CD4-positive, alpha-beta memory T cell (primary cell): ENCODE data around the gene CELF1. TPM values are rescaled to one million over a fixed set of nuclear protein-coding genes. Genes with fewer than 3 reads are reported as not detected.
A peak's percentile ranks its signal among the peaks of the same experiment; 100 is the strongest.
"Not testable (repeated sequence)": the region's sequence is repeated elsewhere in the genome, so short reads cannot be mapped to it uniquely, and the experiment has no call there.

Source experiments
- CTCF ChIA-PET: fragments of 350-600 bp; sonication (Branson Sonifier 250); formaldehyde crosslinking; loops from one replicate; lab custom pipeline; 2021; ENCODE audit warnings: inconsistent platforms; ENCODE audit not compliant: partially characterized antibody; lab: Charles Lee
- POLR2A ChIA-PET: fragments of 350-600 bp; sonication (Branson Sonifier 250); formaldehyde crosslinking; loops from one replicate; lab custom pipeline; 2021; ENCODE audit not compliant: partially characterized antibody; lab: Charles Lee
- DNase-seq, 5 donors: peaks; one replicate each; pipeline versions ENCODE4 v3.0.0 to v3.0.0-alpha.2; 2020 to 2022; ENCODE audit warnings: mixed read lengths in 1 of 5
- H3K27ac ChIP-seq: one replicate; pipeline ENCODE4 v1.7.0; 2013; ENCODE audit warnings: low read depth, low read length
- H3K27me3 ChIP-seq: 2 replicates; pipeline ENCODE4 v1.7.0; 2013; ENCODE audit warnings: mild to moderate bottlenecking, low read length, moderate library complexity; ENCODE audit not compliant: insufficient read depth
- H3K36me3 ChIP-seq: 2 replicates; pipeline ENCODE4 v1.7.0; 2013; ENCODE audit warnings: mild to moderate bottlenecking, low read length, moderate library complexity; ENCODE audit not compliant: insufficient read depth
- H3K4me1 ChIP-seq: 2 replicates; pipeline ENCODE4 v1.7.0; 2013; ENCODE audit warnings: mild to moderate bottlenecking, low read length, moderate library complexity; ENCODE audit not compliant: insufficient read depth
- H3K4me3 ChIP-seq, 2 donors: one replicate each; pipeline ENCODE4 v1.7.0; 2013; ENCODE audit warnings: low read length in 2 of 2, mild to moderate bottlenecking in 1 of 2
- H3K9me3 ChIP-seq, 2 donors: one replicate each; pipeline ENCODE4 v1.7.0; 2013; ENCODE audit warnings: low read length in 2 of 2, control low read depth in 1 of 2; ENCODE audit not compliant: control insufficient read depth in 1 of 2
- H3K27ac Mint-ChIP-seq, 7 donors: one replicate each; pipeline ENCODE4 v1.8.0; 2020 to 2021; ENCODE audit warnings: mixed read lengths in 7 of 7, mild to moderate bottlenecking in 6 of 7, inconsistent platforms in 3 of 7, moderate library complexity in 3 of 7
- H3K27me3 Mint-ChIP-seq, 2 donors: one replicate each; pipeline ENCODE4 v1.8.0; 2020 to 2021; ENCODE audit warnings: mixed read lengths in 2 of 2
- H3K36me3 Mint-ChIP-seq, 2 donors: one replicate each; pipeline ENCODE4 v1.8.0; 2020 to 2021; ENCODE audit warnings: mixed read lengths in 2 of 2, inconsistent platforms in 1 of 2, mild to moderate bottlenecking in 1 of 2
- H3K4me1 Mint-ChIP-seq, 4 donors: one replicate each; pipeline ENCODE4 v1.8.0; 2020 to 2021; ENCODE audit warnings: mixed read lengths in 4 of 4, mild to moderate bottlenecking in 1 of 4
- H3K4me3 Mint-ChIP-seq, 8 donors: one replicate each; pipeline ENCODE4 v1.8.0; 2020 to 2021; ENCODE audit warnings: mixed read lengths in 8 of 8, mild to moderate bottlenecking in 7 of 8, moderate library complexity in 6 of 8, inconsistent platforms in 3 of 8
- H3K9me3 Mint-ChIP-seq, 8 donors: one replicate each; pipeline ENCODE4 v1.8.0; 2020 to 2021; ENCODE audit warnings: mixed read lengths in 8 of 8, mild to moderate bottlenecking in 5 of 8, inconsistent platforms in 3 of 8, moderate library complexity in 1 of 8
- intact Hi-C: fragments of 100-400 bp; cut with micrococcal nuclease; formaldehyde crosslinking; loops from one replicate; pipeline ENCODE4 v1.15.1; 2023
- polyA plus RNA-seq, 2 donors: library from polyadenylated mRNA; unstranded; fragments of 300-500 nt; fragmentation: Illumina TruSeq; gene quantifications; one replicate each; pipeline ENCODE4 v1.2.3, GENCODE V29; 2021
- total RNA-seq, 2 experiments: library from RNA; stranded (reverse); gene quantifications; one replicate each; pipeline ENCODE4 v1.2.3, GENCODE V29; 2021

Gene CELF1
- total and polyA plus RNA-seq, 4 experiments from 2014 or later: 45.6 to 149 (median 110) TPM

DNA sequence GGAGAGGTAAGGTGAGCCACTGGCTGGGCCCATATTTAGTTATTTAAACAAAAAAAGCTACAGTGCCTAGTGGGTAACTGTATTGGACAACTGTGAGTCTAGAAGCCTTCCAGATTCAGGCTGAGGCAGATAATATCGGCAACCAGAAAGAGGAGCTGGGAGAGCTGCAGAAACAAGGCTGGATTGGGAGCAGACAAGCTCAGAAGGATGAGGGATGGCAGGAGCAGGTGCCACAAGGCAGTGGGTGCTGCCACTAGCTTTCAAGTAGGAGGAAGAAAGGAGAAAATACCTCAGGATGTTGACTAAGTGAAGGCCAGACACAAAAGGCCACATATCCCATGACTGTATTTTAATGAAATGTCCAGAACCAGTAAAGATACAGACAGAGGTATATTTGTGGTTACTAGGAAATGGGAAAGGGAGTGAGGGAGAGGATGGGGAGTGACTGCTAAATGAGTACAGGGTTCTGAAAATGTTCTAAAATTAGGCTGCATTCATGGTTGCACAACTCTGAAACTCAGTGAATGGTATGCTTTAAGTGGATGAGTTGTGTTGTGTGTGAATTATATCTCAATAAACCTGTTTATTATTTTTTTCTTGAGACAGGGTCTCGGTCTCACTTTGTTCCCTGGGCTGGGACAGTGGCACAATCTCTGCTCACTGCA lies 92.2 kb downstream of the CELF1 start:
- H3K27ac Mint-ChIP-seq: peak overlapping the region in 4 of 7 donors; percentile 15 to 54 (median 40)
- no peaks in the 10 kb centered on the region for H3K27me3 Mint-ChIP-seq
- POLR2A ChIA-PET: no interaction called here
- intact Hi-C loops: no loop called here
- no peaks in the 10 kb centered on the region for H3K27me3 ChIP-seq
- no peaks in the 10 kb centered on the region for H3K4me1 ChIP-seq
- no peak overlapping the region for H3K4me3 Mint-ChIP-seq
- no peak overlapping the region for H3K27ac ChIP-seq
- no peak for DNase-seq
- H3K4me1 Mint-ChIP-seq: peaks cover 0 to 5% (median 2%) of the 10 kb centered on the region in 4 donors
- CTCF ChIA-PET: no interaction called here
- H3K4me3 ChIP-seq: no peak overlapping the region
- no peaks in the 10 kb centered on the region for H3K9me3 ChIP-seq
- H3K9me3 Mint-ChIP-seq: no peaks in the 10 kb centered on the region
- peaks cover 16% of the 10 kb centered on the region for H3K36me3 ChIP-seq
- H3K36me3 Mint-ChIP-seq: peaks cover 6 to 26% of the 10 kb centered on the region in 2 donors

GRCh38 chr11:47454258-47454671 lies 98.7 kb downstream of the CELF1 start:
- H3K36me3 Mint-ChIP-seq, H3K9me3 Mint-ChIP-seq, H3K9me3 ChIP-seq, H3K4me3 ChIP-seq, H3K4me1 Mint-ChIP-seq, H3K27me3 Mint-ChIP-seq, H3K27me3 ChIP-seq, H3K27ac ChIP-seq, H3K36me3 ChIP-seq, POLR2A ChIA-PET, H3K4me1 ChIP-seq: not testable (repeated sequence)
- CTCF ChIA-PET: interaction anchor here (0.6 to 2.9 kb wide), 31 partner anchors 8 to 341 kb away, joined by 3 to 29 read pairs (median 3); no protein-coding TSS in a partner anchor
- Mint-ChIP-seq H3K4me3 (peak overlapping the region in 2 of 8 donors; percentile 39 to 44), H3K27ac (peak overlapping the region in 3 of 7 donors; percentile 27 to 79 (median 28))
- peak; percentile 63 to 72 (median 68) for DNase-seq
- intact Hi-C loops: loop anchor here (1.0 to 10.0 kb wide), 5 partner anchors 46 to 565 kb away; partner anchors contain the start of gene SLC39A13

GRCh38 chr11:47453365-47453764 lies 99.6 kb downstream of the CELF1 start:
- Mint-ChIP-seq H3K4me1 (peaks cover 0 to 9% (median 5%) of the 10 kb centered on the region in 4 donors), H3K27ac (peak overlapping the region in 1 of 7 donors; percentile 12), H3K27me3 (no peaks in the 10 kb centered on the region), H3K9me3 (peaks cover 0 to 3% (median 0%) of the 10 kb centered on the region in 8 donors), H3K36me3 (no peaks in the 10 kb centered on the region), H3K4me3 (no peak overlapping the region)
- intact Hi-C loops: loop anchor here (10.0 kb wide), 1 partner anchor 129 kb away; no protein-coding TSS in a partner anchor
- H3K9me3 ChIP-seq: no peaks in the 10 kb centered on the region
- POLR2A ChIA-PET: no interaction called here
- CTCF ChIA-PET: interaction anchor here (1.1 to 2.9 kb wide), 8 partner anchors 9 to 219 kb away, joined by 3 to 29 read pairs (median 8); no protein-coding TSS in a partner anchor
- no peak overlapping the region for H3K4me3 ChIP-seq
- H3K4me1 ChIP-seq: peaks cover 10% of the 10 kb centered on the region
- no peaks in the 10 kb centered on the region for H3K36me3 ChIP-seq
- no peak overlapping the region for H3K27ac ChIP-seq
- H3K27me3 ChIP-seq: no peaks in the 10 kb centered on the region
- DNase-seq: no peak

DNA sequence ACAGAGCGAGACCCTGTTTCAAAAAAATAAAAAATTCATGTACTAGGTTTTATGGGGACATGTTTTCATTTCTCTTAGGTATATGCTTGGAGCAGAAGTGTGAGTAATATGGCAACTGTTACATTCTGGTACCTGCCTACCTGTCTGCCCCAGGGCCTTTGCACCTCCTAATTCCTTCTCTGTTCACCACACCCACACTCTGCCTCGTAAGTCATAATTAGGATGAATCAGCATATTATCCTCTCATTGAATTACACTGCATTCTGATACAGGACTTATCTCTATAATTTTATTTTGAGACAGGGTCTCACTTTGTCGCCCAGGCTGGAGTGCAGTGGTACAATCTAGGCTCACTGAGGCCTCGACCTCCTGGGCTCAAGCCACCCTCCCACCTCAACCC lies 100.9 kb downstream of the CELF1 start:
- H3K4me3 Mint-ChIP-seq: no peak overlapping the region
- ChIA-PET POLR2A (no interaction called here), CTCF (interaction anchor here (1.6 kb wide), 1 partner anchor 78 kb away, joined by 4 read pairs; no protein-coding TSS in a partner anchor)
- Histone ChIP-seq H3K36me3 (no peaks in the 10 kb centered on the region), H3K4me1 (peaks cover 10% of the 10 kb centered on the region), H3K9me3 (no peaks in the 10 kb centered on the region), H3K27me3 (no peaks in the 10 kb centered on the region), H3K27ac (no peak overlapping the region), H3K4me3 (no peak overlapping the region)
- H3K27ac Mint-ChIP-seq: no peak overlapping the region
- no peaks in the 10 kb centered on the region for H3K27me3 Mint-ChIP-seq
- intact Hi-C loops: loop anchor here (10.0 kb wide), 1 partner anchor 127 kb away; no protein-coding TSS in a partner anchor
- no peaks in the 10 kb centered on the region for H3K36me3 Mint-ChIP-seq
- H3K9me3 Mint-ChIP-seq: peaks cover 0 to 3% (median 0%) of the 10 kb centered on the region in 8 donors
- peaks cover 0 to 9% (median 5%) of the 10 kb centered on the region in 4 donors for H3K4me1 Mint-ChIP-seq
- no peak for DNase-seq

- Mint-ChIP-seq H3K36me3 (no peaks in the 10 kb centered on the region), H3K27ac (no peak overlapping the region), H3K27me3 (no peaks in the 10 kb centered on the region), H3K9me3 (peaks cover 0 to 3% (median 0%) of the 10 kb centered on the region in 8 donors), H3K4me1 (peaks cover 0 to 9% (median 5%) of the 10 kb centered on the region in 4 donors), H3K4me3 (no peak overlapping the region)
- intact Hi-C loops: loop anchor here (10.0 kb wide), 1 partner anchor 127 kb away; no protein-coding TSS in a partner anchor
- Histone ChIP-seq H3K9me3 (no peaks in the 10 kb centered on the region), H3K27ac (no peak overlapping the region), H3K4me3 (no peak overlapping the region), H3K4me1 (peaks cover 10% of the 10 kb centered on the region), H3K27me3 (no peaks in the 10 kb centered on the region), H3K36me3 (no peaks in the 10 kb centered on the region)
- ChIA-PET POLR2A (no interaction called here), CTCF (interaction anchor here (1.6 kb wide), 1 partner anchor 78 kb away, joined by 4 read pairs; no protein-coding TSS in a partner anchor)
- DNase-seq: no peak
Measured at GRCh38 chr11:47451436-47451835, 101.5 kb downstream of the CELF1 start.

GRCh38 chr11:47449541-47449940 lies 103.4 kb downstream of the CELF1 start:
- H3K36me3 ChIP-seq: no peaks in the 10 kb centered on the region
- Mint-ChIP-seq H3K36me3 (no peaks in the 10 kb centered on the region), H3K4me3 (no peak overlapping the region), H3K4me1 (peaks cover 0 to 6% (median 5%) of the 10 kb centered on the region in 4 donors), H3K27me3 (no peaks in the 10 kb centered on the region), H3K9me3 (peaks cover 0 to 3% (median 0%) of the 10 kb centered on the region in 8 donors), H3K27ac (no peak overlapping the region)
- no peaks in the 10 kb centered on the region for H3K9me3 ChIP-seq
- no peaks in the 10 kb centered on the region for H3K27me3 ChIP-seq
- intact Hi-C loops: no loop called here
- no peak for DNase-seq
- H3K4me3 ChIP-seq: no peak overlapping the region
- ChIA-PET CTCF (no interaction called here), POLR2A (no interaction called here)
- H3K4me1 ChIP-seq: peaks cover 6% of the 10 kb centered on the region
- H3K27ac ChIP-seq: no peak overlapping the region

- H3K36me3 Mint-ChIP-seq: no peaks in the 10 kb centered on the region
- no peaks in the 10 kb centered on the region for H3K27me3 Mint-ChIP-seq
- H3K36me3 ChIP-seq: no peaks in the 10 kb centered on the region
- H3K4me3 Mint-ChIP-seq: no peak within 1 kb of the TSS
- H3K27ac Mint-ChIP-seq: no peak within 1 kb of the TSS
- no peaks in the 10 kb centered on the region for H3K9me3 ChIP-seq
- H3K9me3 Mint-ChIP-seq: peaks cover 0 to 3% (median 0%) of the 10 kb centered on the region in 8 donors
- H3K4me1 Mint-ChIP-seq: no peaks in the 10 kb centered on the region
- no peak within 1 kb of the TSS for H3K27ac ChIP-seq
- intact Hi-C loops: no loop called here
- no peaks in the 10 kb centered on the region for H3K4me1 ChIP-seq
- H3K27me3 ChIP-seq: no peaks in the 10 kb centered on the region
- H3K4me3 ChIP-seq: no peak within 1 kb of the TSS
- CTCF ChIA-PET: no interaction called here
- DNase-seq: no peak
- POLR2A ChIA-PET: no interaction called here
Measured at GRCh38 chr11:47448566-47449427, 104.1 kb downstream of the CELF1 start, which contains the start of gene RAPSN. RAPSN (minus strand) TSS chr11:47449136; CDS start chr11:47448964, 172 bp downstream.
